GM19351 (cell line): ENCODE measurements around the gene TMEM169.

Experiments
- ATAC-seq: cut with Tn5 transposase; IDR thresholded peaks from one replicate; pipeline ENCODE4 v1.9.1; 2021; ENCODE audit warnings: mild to moderate bottlenecking, moderate library complexity; ENCODE audit not compliant: unreplicated experiment

TMEM169 gene

GRCh38 chr2:216081487-216082116 is at the start of gene TMEM169, which contains the start of gene PECR:
Gene TMEM169 (plus strand): TSS chr2:216081919. CDS start chr2:216095964, 14,045 bp downstream.
Gene PECR (minus strand): TSS chr2:216081809. CDS start chr2:216081741, 68 bp downstream.
- ATAC-seq, result peak; percentile 96

- peak; percentile 85 for ATAC-seq
Observed at GRCh38 chr2:216031960-216032689, 49.6 kb upstream of the TMEM169 start.

GRCh38 chr2:216033403-216033802 is 48.3 kb upstream of the TMEM169 start:
- peak; percentile 20 for ATAC-seq

- peak; percentile 39 for ATAC-seq
Observed at GRCh38 chr2:216034065-216034464, 47.7 kb upstream of the TMEM169 start.

GRCh38 chr2:216039918-216040317 is 41.8 kb upstream of the TMEM169 start:
- ATAC-seq, result no peak

GRCh38 chr2:216041438-216041837 is 40.3 kb upstream of the TMEM169 start:
- no peak for ATAC-seq

- ATAC-seq, result no peak
Observed at GRCh38 chr2:216043949-216044348, 37.8 kb upstream of the TMEM169 start.

GRCh38 chr2:216044883-216045486 is 36.7 kb upstream of the TMEM169 start:
- peak; percentile 99 for ATAC-seq

GRCh38 chr2:216047397-216047796 is 34.3 kb upstream of the TMEM169 start:
- ATAC-seq, result no peak

GRCh38 chr2:216049452-216049851 is 32.3 kb upstream of the TMEM169 start:
- ATAC-seq, result no peak

GRCh38 chr2:216051350-216051749 is 30.4 kb upstream of the TMEM169 start:
- ATAC-seq, result no peak

GRCh38 chr2:216052420-216052819 is 29.3 kb upstream of the TMEM169 start:
- ATAC-seq, result no peak

GRCh38 chr2:216055680-216056079 is 26.0 kb upstream of the TMEM169 start:
- no peak for ATAC-seq

GRCh38 chr2:216056739-216057138 is 25.0 kb upstream of the TMEM169 start:
- ATAC-seq, result peak; percentile 45

- ATAC-seq, result peak; percentile 77
Observed at GRCh38 chr2:216057688-216058193, 24.0 kb upstream of the TMEM169 start.

GRCh38 chr2:216059233-216059834 is 22.4 kb upstream of the TMEM169 start:
- ATAC-seq, result no peak

GRCh38 chr2:216064014-216064630 is 17.6 kb upstream of the TMEM169 start:
- no peak for ATAC-seq

- ATAC-seq, result no peak
Observed at GRCh38 chr2:216064665-216065064, 17.1 kb upstream of the TMEM169 start.

- ATAC-seq, result no peak
Observed at GRCh38 chr2:216066230-216066629, 15.5 kb upstream of the TMEM169 start.

- ATAC-seq, result peak; percentile 53
Observed at GRCh38 chr2:216069028-216069427, 12.7 kb upstream of the TMEM169 start.

GRCh38 chr2:216070195-216070594 is 11.5 kb upstream of the TMEM169 start:
- ATAC-seq, result no peak
